WTC11 (cell line): Measurements from ENCODE around the gene PDF.

Experiments
- ATF1 ChIP-seq: sonication (generic); formaldehyde crosslinking; IDR thresholded peaks from 2 replicates; pipeline ENCODE4 v1.8.1; 2023; ENCODE audit warnings: mild to moderate bottlenecking, moderate library complexity, missing genetic modification reagents
- CBFB ChIP-seq: sonication (generic); formaldehyde crosslinking; IDR thresholded peaks from 2 replicates; pipeline ENCODE4 v1.8.1; 2022; ENCODE audit warnings: mild to moderate bottlenecking, low read depth, missing genetic modification reagents
- FOXP1 ChIP-seq: sonication (generic); formaldehyde crosslinking; IDR thresholded peaks from 2 replicates; pipeline ENCODE4 v1.8.0; 2022; ENCODE audit warnings: missing genetic modification reagents, mild to moderate bottlenecking, moderate library complexity, borderline replicate concordance
- OVOL2 ChIP-seq: fragments of 250-450 bp; sonication (Bioruptor Pico); IDR thresholded peaks from 2 replicates; pipeline ENCODE4 v1.9.0; 2021; ENCODE audit warnings: mild to moderate bottlenecking, borderline replicate concordance
- ZNF138 ChIP-seq: sonication (generic); formaldehyde crosslinking; conservative IDR thresholded peaks from 2 replicates; pipeline ENCODE4 v1.8.1; 2022; ENCODE audit warnings: mild to moderate bottlenecking, moderate library complexity, missing genetic modification reagents
- ZNF416 ChIP-seq: fragments of 250-450 bp; sonication (Bioruptor Pico); IDR thresholded peaks from 2 replicates; pipeline ENCODE4 v1.9.0; 2021; ENCODE audit warnings: mild to moderate bottlenecking, inconsistent platforms
- TF ChIP-seq, protein P1 (sequence below): fragments of 200-600 bp; IDR thresholded peaks from 2 replicates; pipeline ENCODE4 v1.8.0; 2022; ENCODE audit warnings: antibody characterized with exemption
- TF ChIP-seq, protein P2 (sequence below): sonication (generic); formaldehyde crosslinking; IDR thresholded peaks from 2 replicates; pipeline ENCODE4 v1.8.1; 2023; ENCODE audit warnings: mild to moderate bottlenecking, missing genetic modification reagents, moderate library complexity
- TF ChIP-seq, protein P3 (sequence below): sonication (generic); formaldehyde crosslinking; conservative IDR thresholded peaks from 2 replicates; pipeline ENCODE4 v1.8.1; 2022; ENCODE audit warnings: mild to moderate bottlenecking, missing genetic modification reagents

DNA sequence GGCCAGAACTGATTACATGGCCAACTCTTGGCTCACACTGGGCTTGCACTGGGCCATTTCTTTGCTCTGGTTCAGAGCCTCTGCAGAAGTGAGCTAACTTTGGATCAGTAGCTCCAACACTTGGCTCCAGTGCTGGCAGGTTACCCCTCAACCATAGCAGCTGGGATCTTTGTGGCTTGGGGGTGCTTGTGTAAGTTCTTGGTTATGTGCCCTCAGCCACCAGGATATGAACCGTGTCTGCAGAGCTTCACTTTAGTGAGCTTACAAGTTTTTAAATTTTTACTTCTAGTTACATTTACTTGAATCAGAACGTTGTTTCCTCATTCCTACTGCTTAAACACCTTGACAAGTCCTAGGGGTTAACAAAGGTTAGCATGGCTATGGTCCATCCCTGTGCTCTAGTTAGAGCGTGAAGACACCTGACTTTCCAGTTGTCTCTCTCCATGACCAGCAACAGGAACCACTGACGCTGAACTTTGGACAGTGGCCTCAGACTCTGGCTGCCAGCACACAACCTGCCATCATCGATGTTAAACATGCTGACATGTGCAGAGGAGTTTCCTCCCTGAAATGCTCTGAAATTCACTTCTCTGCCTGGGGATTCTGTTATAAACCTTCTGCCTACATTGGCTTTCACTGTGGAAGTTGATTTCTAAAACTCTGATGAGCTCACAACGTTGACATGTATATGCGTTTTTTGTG lies 4.1 kb downstream of the PDF start:
- TF ChIP-seq OVOL2 (CRISPR knock-in tag), result no peak
- TF ChIP-seq CBFB (CRISPR knock-in tag), result no peak
- TF ChIP-seq, protein P1, sequence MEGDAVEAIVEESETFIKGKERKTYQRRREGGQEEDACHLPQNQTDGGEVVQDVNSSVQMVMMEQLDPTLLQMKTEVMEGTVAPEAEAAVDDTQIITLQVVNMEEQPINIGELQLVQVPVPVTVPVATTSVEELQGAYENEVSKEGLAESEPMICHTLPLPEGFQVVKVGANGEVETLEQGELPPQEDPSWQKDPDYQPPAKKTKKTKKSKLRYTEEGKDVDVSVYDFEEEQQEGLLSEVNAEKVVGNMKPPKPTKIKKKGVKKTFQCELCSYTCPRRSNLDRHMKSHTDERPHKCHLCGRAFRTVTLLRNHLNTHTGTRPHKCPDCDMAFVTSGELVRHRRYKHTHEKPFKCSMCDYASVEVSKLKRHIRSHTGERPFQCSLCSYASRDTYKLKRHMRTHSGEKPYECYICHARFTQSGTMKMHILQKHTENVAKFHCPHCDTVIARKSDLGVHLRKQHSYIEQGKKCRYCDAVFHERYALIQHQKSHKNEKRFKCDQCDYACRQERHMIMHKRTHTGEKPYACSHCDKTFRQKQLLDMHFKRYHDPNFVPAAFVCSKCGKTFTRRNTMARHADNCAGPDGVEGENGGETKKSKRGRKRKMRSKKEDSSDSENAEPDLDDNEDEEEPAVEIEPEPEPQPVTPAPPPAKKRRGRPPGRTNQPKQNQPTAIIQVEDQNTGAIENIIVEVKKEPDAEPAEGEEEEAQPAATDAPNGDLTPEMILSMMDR, result no peak
- TF ChIP-seq ZNF416 (CRISPR knock-in tag), result no peak
- TF ChIP-seq, protein P2, sequence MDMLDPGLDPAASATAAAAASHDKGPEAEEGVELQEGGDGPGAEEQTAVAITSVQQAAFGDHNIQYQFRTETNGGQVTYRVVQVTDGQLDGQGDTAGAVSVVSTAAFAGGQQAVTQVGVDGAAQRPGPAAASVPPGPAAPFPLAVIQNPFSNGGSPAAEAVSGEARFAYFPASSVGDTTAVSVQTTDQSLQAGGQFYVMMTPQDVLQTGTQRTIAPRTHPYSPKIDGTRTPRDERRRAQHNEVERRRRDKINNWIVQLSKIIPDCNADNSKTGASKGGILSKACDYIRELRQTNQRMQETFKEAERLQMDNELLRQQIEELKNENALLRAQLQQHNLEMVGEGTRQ (CRISPR knock-in tag), result no peak
- TF ChIP-seq ATF1 (CRISPR knock-in tag), result no peak
- TF ChIP-seq ZNF138 (CRISPR knock-in tag), result no peak
- no peak for TF ChIP-seq FOXP1
- TF ChIP-seq, protein P3, sequence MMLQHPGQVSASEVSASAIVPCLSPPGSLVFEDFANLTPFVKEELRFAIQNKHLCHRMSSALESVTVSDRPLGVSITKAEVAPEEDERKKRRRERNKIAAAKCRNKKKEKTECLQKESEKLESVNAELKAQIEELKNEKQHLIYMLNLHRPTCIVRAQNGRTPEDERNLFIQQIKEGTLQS, result no peak
